Heart left ventricle (tissue), 16 donors: Measurements from ENCODE around the gene HACE1. TPM values are rescaled to one million over a fixed set of nuclear protein-coding genes. Genes with fewer than 3 reads are reported as not detected.

Experiments used
- ATAC-seq, 4 donors: fragments of 200-7000 bp; cut with Tn5 transposase; one replicate each; pipeline ENCODE4 v1.9.1; 2020 to 2022; ENCODE audit warnings: moderate library complexity in 4 of 4, mild to moderate bottlenecking in 3 of 4, moderate number of reproducible peaks in 1 of 4
- DNase-seq, 5 donors: peaks; one replicate each; pipeline ENCODE4 v3.0.0-alpha.2; 2020
- H3K27ac ChIP-seq, 12 donors: fragments of 200-600 bp; sonication (generic) in 4 of 12; one replicate each; pipeline versions ENCODE4 v1.5.0 to v1.8.0; 2016 to 2022; ENCODE audit warnings: mild to moderate bottlenecking in 2 of 12
- H3K27me3 ChIP-seq, 9 donors: fragments of 200-600 bp; sonication (generic) in 2 of 9; one replicate each; pipeline versions ENCODE4 v1.5.1 to v1.8.0; 2016 to 2022; ENCODE audit warnings: mild to moderate bottlenecking in 3 of 9
- H3K36me3 ChIP-seq, 9 donors: fragments of 200-600 bp; sonication (generic) in 2 of 9; one replicate each; pipeline versions ENCODE4 v1.5.0 to v1.8.0; 2018 to 2022; ENCODE audit warnings: mild to moderate bottlenecking in 2 of 9
- H3K4me1 ChIP-seq, 12 donors: fragments of 200-600 bp; sonication (generic) in 4 of 12; one replicate each; pipeline versions ENCODE4 v1.5.0 to v1.8.0; 2016 to 2022; ENCODE audit warnings: mild to moderate bottlenecking in 3 of 12
- H3K4me3 ChIP-seq, 12 donors: fragments of 200-600 bp; sonication (generic) in 4 of 12; one replicate each; pipeline versions ENCODE4 v1.5.0 to v1.8.0; 2017 to 2022; ENCODE audit warnings: mild to moderate bottlenecking in 9 of 12, moderate library complexity in 4 of 12
- H3K9me3 ChIP-seq, 12 donors: fragments of 200-600 bp; sonication (generic) in 4 of 12; one replicate each; pipeline versions ENCODE4 v1.5.0 to v1.8.0; 2016 to 2022; ENCODE audit warnings: mild to moderate bottlenecking in 1 of 12
- POLR2A ChIP-seq, 2 donors: fragments of 450-650 bp; IDR thresholded peaks; one replicate each; pipeline ENCODE4 v1.6.1; 2017; ENCODE audit warnings: antibody characterized with exemption in 2 of 2, mild to moderate bottlenecking in 2 of 2, moderate library complexity in 2 of 2
- WGBS, 4 donors: extraction: QIAGEN DNeasy Blood & Tissue Kit in 2 of 4; methylation state at CpG; one replicate each; pipeline versions ENCODE4 v1.1.5 to v1.1.7; 2013 to 2018; 5-methylcytosine and 5-hydroxymethylcytosine counted together
- intact Hi-C, 10 donors: fragments of 100-400 bp; cut with DNase I; formaldehyde crosslinking; loops; one replicate each; pipeline versions ENCODE4 v1.11.1 to v1.14.2; 2022
- polyA plus RNA-seq, 2 donors: library from polyadenylated mRNA; stranded (reverse); fragments of 200-250 nt; gene quantifications; one replicate each; pipeline ENCODE4 v1.2.3, GENCODE V29; 2013
- total RNA-seq, 9 donors: library from RNA; depleted of rRNA in 2 of 9; stranded (reverse); fragments of >200 nt in 2 of 9; fragmentation: NEBNext Ultra II Directional in 3 of 9; extraction: Animal tissue kit (Norgen Biotek cat#: 25700) in 3 of 9; gene quantifications; one replicate each; pipeline versions ENCODE4 v1.1.0 to v1.2.4, GENCODE V29; 2016 to 2023
- TF ChIP-seq, protein P1 (sequence below), 12 donors: fragments of 200-600 bp; sonication (generic) in 4 of 12; IDR thresholded peaks; one replicate each; pipeline versions ENCODE4 v1.5.0 to v1.8.0; 2018 to 2022; ENCODE audit warnings: antibody characterized with exemption in 12 of 12, mild to moderate bottlenecking in 5 of 12
- donor health status: ischemic (EF 13 %, LVEDD 7.1; RV severe dilation, severe dysfunction).
- donor health status: healthy with polysubstance abuse.
- donor health status: DM: no; HTN: yes; CAD: no.
- donor health status: DM: no; HTN: no; CAD: no.
- donor health status: ischemic (EF 25% LVEDD 6.9; RV normal size, moderate dysfunction).
- donor health status: ischemic (EF 25% LVEDD 5.7; RV mildly dilated, moderate dysfunction).
- donor health status: healthy.
- donor health status: DM: yes; HTN: yes; CAD: no.
- donor health status: ischemic (EF 35%, LVEDD 5.7; RV mildly dilated, moderate dysfunction).
- donor health status: nonischemic (EF 11% LVEDD 7.7; RV severe dilation, severe dysfunction).
- donor health status: DM: yes; HTN: yes; CAD: no.
- donor health status: PGD.
- donor health status: ischemic (EF 29% LVEDD 5.4; RV normal size, mild dysfunction).
- donor health status: nonischemic (EF 23%, LVEDD 6.1; RV moderate dilation, normal function).

HACE1 gene
- total and polyA plus RNA-seq, 11 donors: 2.9 to 8.6 (median 6.9) TPM

DNA sequence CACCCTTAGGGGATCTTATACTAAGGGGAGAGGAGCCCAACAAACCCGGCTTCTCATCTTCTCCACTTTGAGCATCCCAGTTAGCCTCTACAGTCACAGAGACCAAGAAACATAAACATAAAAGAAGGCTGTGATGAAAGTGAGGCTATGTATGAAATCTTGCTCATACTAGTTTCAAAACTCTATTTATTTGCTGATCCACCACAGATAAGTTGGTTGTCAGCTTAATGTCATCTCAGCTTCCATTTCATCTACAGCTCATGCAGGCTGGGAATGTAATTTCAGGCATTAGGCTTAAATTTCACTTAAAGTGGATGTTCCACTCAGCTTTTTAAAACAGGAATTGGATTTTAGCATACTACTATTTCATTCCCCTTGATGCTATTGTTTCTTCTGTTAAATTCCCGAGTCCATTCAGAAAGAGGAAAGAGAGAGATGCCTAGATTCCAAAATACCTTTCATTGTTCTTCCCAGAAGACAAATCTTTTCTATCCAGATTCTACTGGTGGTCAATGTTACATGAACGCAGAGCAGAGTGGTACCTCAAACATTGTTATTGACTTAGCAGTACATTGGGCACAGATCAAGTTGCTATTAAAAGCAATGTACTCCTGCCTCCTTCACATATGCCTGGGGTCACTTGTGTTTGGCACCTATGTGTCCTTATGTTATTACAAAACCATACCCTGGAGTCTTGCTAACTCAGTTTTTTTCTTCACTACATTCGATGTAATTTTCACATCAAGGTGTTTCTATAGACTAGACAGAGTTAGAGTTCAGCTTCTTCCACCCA, 149.0 kb downstream of the HACE1 start:
- H3K27ac ChIP-seq: no peak overlapping the region
- no peak overlapping the region for H3K4me3 ChIP-seq
- H3K27me3 ChIP-seq: no peaks in the 10 kb centered on the region
- peaks cover 0 to 10% (median 0%) of the 10 kb centered on the region in 12 donors for H3K9me3 ChIP-seq
- no peak for TF ChIP-seq POLR2A (IDR thresholded peaks at IDR 0.05)
- TF ChIP-seq, protein P1, sequence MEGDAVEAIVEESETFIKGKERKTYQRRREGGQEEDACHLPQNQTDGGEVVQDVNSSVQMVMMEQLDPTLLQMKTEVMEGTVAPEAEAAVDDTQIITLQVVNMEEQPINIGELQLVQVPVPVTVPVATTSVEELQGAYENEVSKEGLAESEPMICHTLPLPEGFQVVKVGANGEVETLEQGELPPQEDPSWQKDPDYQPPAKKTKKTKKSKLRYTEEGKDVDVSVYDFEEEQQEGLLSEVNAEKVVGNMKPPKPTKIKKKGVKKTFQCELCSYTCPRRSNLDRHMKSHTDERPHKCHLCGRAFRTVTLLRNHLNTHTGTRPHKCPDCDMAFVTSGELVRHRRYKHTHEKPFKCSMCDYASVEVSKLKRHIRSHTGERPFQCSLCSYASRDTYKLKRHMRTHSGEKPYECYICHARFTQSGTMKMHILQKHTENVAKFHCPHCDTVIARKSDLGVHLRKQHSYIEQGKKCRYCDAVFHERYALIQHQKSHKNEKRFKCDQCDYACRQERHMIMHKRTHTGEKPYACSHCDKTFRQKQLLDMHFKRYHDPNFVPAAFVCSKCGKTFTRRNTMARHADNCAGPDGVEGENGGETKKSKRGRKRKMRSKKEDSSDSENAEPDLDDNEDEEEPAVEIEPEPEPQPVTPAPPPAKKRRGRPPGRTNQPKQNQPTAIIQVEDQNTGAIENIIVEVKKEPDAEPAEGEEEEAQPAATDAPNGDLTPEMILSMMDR (IDR thresholded peaks at IDR 0.05): no peak
- H3K36me3 ChIP-seq: no peaks in the 10 kb centered on the region
- DNase-seq (no peak), ATAC-seq (no peak)
- intact Hi-C loops: no loop called here
- WGBS, 4 donors: 80 to 88% (median 86%) methylated on average over 4 of the region's 4 CpGs
- peaks cover 0 to 8% (median 0%) of the 10 kb centered on the region in 12 donors for H3K4me1 ChIP-seq

DNA sequence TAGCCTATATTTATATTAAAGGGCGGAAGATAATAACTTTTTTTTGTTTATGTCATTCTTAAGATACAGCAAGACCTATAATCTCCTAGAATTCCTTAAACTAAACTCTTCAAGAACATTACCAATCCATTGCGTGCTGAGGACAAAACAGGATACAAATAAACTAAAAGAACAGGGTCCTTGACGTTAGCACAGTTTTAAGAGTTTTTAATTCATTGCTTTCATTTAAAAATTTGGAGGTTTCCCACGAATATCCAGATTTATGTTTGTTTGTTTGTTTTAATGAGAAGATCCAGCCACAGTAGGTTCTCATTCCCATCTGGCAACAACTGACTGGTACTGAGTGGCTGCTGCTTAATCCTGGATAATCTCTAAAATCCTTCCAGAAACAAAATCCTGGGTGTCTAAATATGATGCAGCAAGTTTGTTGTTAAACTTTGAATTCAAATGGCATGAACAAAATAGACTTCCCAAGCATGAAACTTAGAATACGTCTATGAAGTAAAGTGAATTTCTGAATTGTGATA, 153.7 kb downstream of the HACE1 start:
- Histone ChIP-seq H3K36me3 (no peaks in the 10 kb centered on the region), H3K27me3 (no peaks in the 10 kb centered on the region), H3K27ac (peak overlapping the region; percentile 35 to 75 (median 57)), H3K9me3 (no peaks in the 10 kb centered on the region), H3K4me3 (no peak overlapping the region), H3K4me1 (peaks cover 0 to 23% (median 0%) of the 10 kb centered on the region in 12 donors)
- no peak for ATAC-seq
- 84 to 86% (median 84%) methylated on average over 5 of the region's 5 CpGs for WGBS, 4 donors
- no peak for TF ChIP-seq POLR2A (IDR thresholded peaks at IDR 0.05)
- TF ChIP-seq, protein P1 (IDR thresholded peaks at IDR 0.05): no peak
- DNase-seq: no peak
- intact Hi-C loops: loop anchor here in 2 of 10 donors (5.0 to 10.0 kb wide), 3 partner anchors 59 to 71 kb away; no protein-coding TSS in a partner anchor

DNA sequence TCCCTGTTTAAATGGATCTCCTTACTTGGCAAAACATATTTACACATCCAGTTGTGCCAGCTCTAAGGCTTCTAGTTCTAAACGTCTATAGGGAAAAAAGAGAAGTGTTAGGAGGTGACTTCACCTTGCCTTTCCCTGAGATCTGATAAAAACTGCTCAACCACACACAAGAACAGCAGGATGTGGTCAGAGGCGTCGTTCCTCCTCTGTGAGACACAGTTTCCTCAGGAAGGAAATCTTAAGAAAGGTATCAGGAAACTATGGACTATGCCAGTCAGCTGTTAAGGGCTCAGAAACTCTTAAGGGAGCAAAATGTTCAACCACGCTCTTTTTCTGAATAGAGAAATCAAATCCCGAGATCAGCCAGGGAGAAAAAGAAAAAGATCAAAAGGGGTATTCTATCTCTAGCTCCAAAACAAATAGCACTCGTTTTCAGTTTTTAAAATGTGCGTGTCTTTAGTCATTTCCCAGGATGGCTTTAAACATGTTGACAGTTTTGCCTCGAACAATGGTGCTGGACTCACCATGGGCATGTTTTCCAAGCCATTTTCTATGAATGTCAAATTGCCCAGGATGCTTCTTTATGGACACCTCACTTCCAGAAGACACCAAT, 154.5 kb downstream of the HACE1 start:
- Histone ChIP-seq H3K27me3 (no peaks in the 10 kb centered on the region), H3K4me3 (peak overlapping the region in 1 of 12 donors; percentile 8), H3K9me3 (no peaks in the 10 kb centered on the region), H3K36me3 (no peaks in the 10 kb centered on the region), H3K4me1 (peaks cover 0 to 23% (median 0%) of the 10 kb centered on the region in 12 donors), H3K27ac (peak overlapping the region; percentile 35 to 75 (median 57))
- DNase-seq (peak in 4 of 5 donors; percentile 20 to 53 (median 28)), ATAC-seq (peak in 3 of 4 donors; percentile 77 to 96 (median 90))
- intact Hi-C loops: loop anchor here in 2 of 10 donors (5.0 to 10.0 kb wide), 3 partner anchors 60 to 70 kb away; no protein-coding TSS in a partner anchor
- 37 to 46% (median 40%) methylated on average over 8 of the region's 8 CpGs for WGBS, 4 donors
- TF ChIP-seq, protein P1 (IDR thresholded peaks at IDR 0.05): no peak
- TF ChIP-seq POLR2A (IDR thresholded peaks at IDR 0.05): no peak

DNA sequence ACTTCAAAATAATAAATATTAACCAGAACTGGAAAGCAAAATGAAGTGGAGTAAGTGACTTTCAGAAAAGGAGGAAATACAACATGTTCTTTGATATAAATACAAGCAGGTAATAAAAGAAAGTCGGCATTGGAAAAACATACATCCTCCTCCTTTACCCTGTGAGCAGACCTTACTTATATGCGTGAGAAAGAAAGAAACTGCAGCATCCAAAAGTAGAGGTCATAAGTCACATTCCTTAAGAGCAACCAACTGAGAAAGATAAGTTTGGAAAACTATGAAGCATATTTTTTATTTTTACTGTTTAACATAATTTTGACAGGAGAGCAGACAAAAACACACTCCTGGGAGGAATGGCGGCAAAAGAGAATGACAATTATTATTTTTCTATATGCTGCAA, 155.5 kb downstream of the HACE1 start:
- ATAC-seq (no peak), DNase-seq (no peak)
- Histone ChIP-seq H3K27me3 (no peaks in the 10 kb centered on the region), H3K4me1 (peaks cover 0 to 23% (median 0%) of the 10 kb centered on the region in 12 donors), H3K27ac (peak overlapping the region in 5 of 12 donors; percentile 46 to 75 (median 53)), H3K9me3 (no peaks in the 10 kb centered on the region), H3K4me3 (no peak overlapping the region), H3K36me3 (no peaks in the 10 kb centered on the region)
- TF ChIP-seq, protein P1 (IDR thresholded peaks at IDR 0.05): no peak
- TF ChIP-seq POLR2A (IDR thresholded peaks at IDR 0.05): no peak
- intact Hi-C loops: loop anchor here in 1 of 10 donors (10.0 kb wide), 2 partner anchors 61 to 69 kb away; no protein-coding TSS in a partner anchor
- 70 to 84% (median 78%) methylated on average over 3 of the region's 3 CpGs for WGBS, 4 donors
